ENCODE data around the gene CFAP206.

Gene CFAP206

DNA sequence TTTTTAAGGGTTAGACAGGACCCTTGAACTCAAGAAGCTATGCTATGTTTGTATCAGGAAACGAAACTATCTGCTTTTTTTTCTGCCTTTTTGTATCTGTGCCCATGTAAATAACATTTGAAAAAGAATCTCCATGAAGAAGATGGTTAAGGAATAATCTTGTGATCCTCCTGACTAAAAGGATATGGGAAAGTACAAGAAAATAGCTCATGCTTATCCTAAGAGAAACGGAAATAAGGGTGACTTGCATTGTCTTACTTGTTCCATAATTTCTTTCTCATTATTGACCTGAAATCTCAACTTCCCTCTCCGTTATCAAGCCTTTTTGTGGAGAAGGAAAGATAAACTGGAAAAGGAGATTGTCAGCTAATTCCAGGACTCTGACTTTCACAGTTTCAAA, 5.9 kb upstream of the CFAP206 start:
- TF ChIP-seq KLF16 (tag by site-specific recombination; IDR thresholded peaks at IDR 0.05) (no peak), ZNF121 (tag by site-specific recombination; IDR thresholded peaks at IDR 0.05) (no peak)
- H3K4me1 ChIP-seq (ENCODE audit: control insufficient read depth, insufficient read depth, low read length), result no peaks in the 10 kb centered on the region
- ChIA-PET CTCF (interaction anchor here (0.6 to 2.4 kb wide), 3 partner anchors 9 to 276 kb away, joined by 3 to 10 read pairs (median 3); no protein-coding TSS in a partner anchor), POLR2A (no interaction called here)
- no peaks in the 10 kb centered on the region for H3K36me3 ChIP-seq (ENCODE audit: control insufficient read depth in 2 of 2, insufficient read depth in 1 of 2, low read length in 2 of 2)
- H3K9me3 ChIP-seq (ENCODE audit: control insufficient read depth, insufficient read depth, low read depth, low read length), result no peaks in the 10 kb centered on the region
- no peak overlapping the region for H3K27ac ChIP-seq (ENCODE audit: extremely low read depth, low read depth, low read length)
- no peak overlapping the region for H3K4me3 ChIP-seq (ENCODE audit: low read depth, low read length)

DNA sequence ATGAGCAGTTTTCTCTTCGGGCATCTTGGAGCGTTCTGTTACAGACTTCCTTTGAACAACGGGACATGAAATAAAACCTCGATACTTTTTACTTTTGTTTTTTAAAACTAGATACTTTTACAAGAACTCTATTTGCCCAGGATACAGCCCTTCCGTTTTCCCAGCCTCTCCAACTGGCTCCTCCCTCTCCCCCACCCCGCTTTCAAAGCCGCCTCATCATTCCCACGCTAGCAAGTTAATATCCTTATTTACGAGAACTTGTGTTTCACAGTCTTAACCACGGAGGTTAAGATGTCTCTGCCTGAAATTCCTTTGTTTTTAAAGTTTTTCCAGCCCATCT, 241 bp upstream of the CFAP206 start:
- H3K9me3 ChIP-seq (ENCODE audit: control insufficient read depth, insufficient read depth, low read depth, low read length), result no peaks in the 10 kb centered on the region
- H3K36me3 ChIP-seq (ENCODE audit: control insufficient read depth in 2 of 2, insufficient read depth in 1 of 2, low read length in 2 of 2), result no peaks in the 10 kb centered on the region
- peak overlapping the region; percentile 94 for H3K4me3 ChIP-seq (ENCODE audit: low read depth, low read length)
- H3K4me1 ChIP-seq (ENCODE audit: control insufficient read depth, insufficient read depth, low read length), result 0 out of 2 replicates have a peak, but pooled peaks cover 3% of the 10 kb centered on the region
- H3K27ac ChIP-seq (ENCODE audit: extremely low read depth, low read depth, low read length), result no peak overlapping the region
- ChIA-PET CTCF (interaction anchor here (0.5 kb wide), 1 partner anchor 85 kb away, joined by 4 read pairs; the partner anchor contains the start of gene SMIM8), POLR2A (interaction anchor here (1.7 kb wide), 1 partner anchor 66 kb away, joined by 11 read pairs; the partner anchor contains the start of gene SLC35A1)
- TF ChIP-seq ZNF292 (tag by site-specific recombination; IDR thresholded peaks at IDR 0.05; ENCODE audit: borderline replicate concordance, low read depth) (no peak), ZNF335 (tag by site-specific recombination; conservative IDR thresholded peaks at IDR 0.05) (peak; percentile 75; the same call in 1 of the 2 replicates), IKZF3 (tag by site-specific recombination; IDR thresholded peaks at IDR 0.05) (peak; percentile 19; the same call in 1 of the 2 replicates), ZNF169 (tag by site-specific recombination; IDR thresholded peaks at IDR 0.05) (no peak), SP3 (tag by site-specific recombination; IDR thresholded peaks at IDR 0.05) (peak; percentile 75), KLF9 (tag by site-specific recombination; IDR thresholded peaks at IDR 0.05; ENCODE audit: low read depth) (peak; percentile 52; the same call in 1 of the 2 replicates), ZBTB7A (tag by site-specific recombination; IDR thresholded peaks at IDR 0.05; ENCODE audit: low read depth) (0 out of 2 replicates have a peak, but pooled peaks have one; percentile 9), PRDM1 (tag by site-specific recombination; IDR thresholded peaks at IDR 0.05) (peak; percentile 82; the same call in 1 of the 2 replicates), KLF7 (tag by site-specific recombination; IDR thresholded peaks at IDR 0.05; ENCODE audit: borderline replicate concordance) (0 out of 2 replicates have a peak, but pooled peaks have one; percentile 8), ZXDB (tag by site-specific recombination; IDR thresholded peaks at IDR 0.05) (no peak)

- 0 out of 2 replicates have a peak, but pooled peaks have one; percentile 11 for TF ChIP-seq REST (tag by site-specific recombination; IDR thresholded peaks at IDR 0.05)
- no peak for TF ChIP-seq ZNF777 (tag by site-specific recombination; IDR thresholded peaks at IDR 0.05; ENCODE audit: borderline replicate concordance)
- no peak for TF ChIP-seq PRDM10 (tag by site-specific recombination; IDR thresholded peaks at IDR 0.05)
- TF ChIP-seq ZSCAN30 (tag by site-specific recombination; IDR thresholded peaks at IDR 0.05), result 0 out of 2 replicates have a peak, but pooled peaks have one; percentile 4
- TF ChIP-seq PRDM1 (tag by site-specific recombination; IDR thresholded peaks at IDR 0.05), result 0 out of 2 replicates have a peak, but pooled peaks have one; percentile 37
- no peak for TF ChIP-seq ZNF707 (tag by site-specific recombination; IDR thresholded peaks at IDR 0.05)
- no peak for TF ChIP-seq MZF1 (tag by site-specific recombination; IDR thresholded peaks at IDR 0.05; ENCODE audit: borderline replicate concordance)
- TF ChIP-seq, protein P1, sequence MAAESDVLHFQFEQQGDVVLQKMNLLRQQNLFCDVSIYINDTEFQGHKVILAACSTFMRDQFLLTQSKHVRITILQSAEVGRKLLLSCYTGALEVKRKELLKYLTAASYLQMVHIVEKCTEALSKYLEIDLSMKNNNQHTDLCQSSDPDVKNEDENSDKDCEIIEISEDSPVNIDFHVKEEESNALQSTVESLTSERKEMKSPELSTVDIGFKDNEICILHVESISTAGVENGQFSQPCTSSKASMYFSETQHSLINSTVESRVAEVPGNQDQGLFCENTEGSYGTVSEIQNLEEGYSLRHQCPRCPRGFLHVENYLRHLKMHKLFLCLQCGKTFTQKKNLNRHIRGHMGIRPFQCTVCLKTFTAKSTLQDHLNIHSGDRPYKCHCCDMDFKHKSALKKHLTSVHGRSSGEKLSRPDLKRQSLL (tag by site-specific recombination; IDR thresholded peaks at IDR 0.05), result no peak
- no peaks in the 10 kb centered on the region for H3K9me3 ChIP-seq (ENCODE audit: control insufficient read depth, insufficient read depth, low read depth, low read length)
- no peaks in the 10 kb centered on the region for H3K36me3 ChIP-seq (ENCODE audit: control insufficient read depth in 2 of 2, insufficient read depth in 1 of 2, low read length in 2 of 2)
- peak overlapping the region; percentile 56 for H3K27ac ChIP-seq (ENCODE audit: extremely low read depth, low read depth, low read length)
- H3K4me1 ChIP-seq (ENCODE audit: control insufficient read depth, insufficient read depth, low read length), result 0 out of 2 replicates have a peak, but pooled peaks cover 3% of the 10 kb centered on the region
- CTCF ChIA-PET, result interaction anchor here (0.7 to 1.6 kb wide), 5 partner anchors 16 to 830 kb away, joined by 3 to 6 read pairs (median 5); no protein-coding TSS in a partner anchor
- H3K4me3 ChIP-seq (ENCODE audit: low read depth, low read length), result peak overlapping the region; percentile 94
- POLR2A ChIA-PET, result interaction anchor here (0.7 to 1.7 kb wide), 6 partner anchors 28 to 237 kb away, joined by 3 to 11 read pairs (median 4); partner anchors contain the start of genes ORC3, RARS2, SLC35A1 and SMIM8
These were observed 966 bp downstream of the CFAP206 start for GRCh38 chr6:87408721-87409155.

All from HEK293 (cell line).